ENCODE data around the gene LRRC59. TPM values are rescaled to one million over a fixed set of nuclear protein-coding genes. Genes with fewer than 3 reads are reported as not detected.

The LRRC59 gene
- total RNA-seq, 1 experiment from 2014 or later = 155 TPM

GRCh38 chr17:50386510-50386909, 10.8 kb downstream of the LRRC59 start:
- no peak for DNase-seq (ENCODE audit: low read depth)

GRCh38 chr17:50382931-50383330, 14.4 kb downstream of the LRRC59 start:
- DNase-seq (ENCODE audit: low read depth) = no peak

- DNase-seq (ENCODE audit: low read depth) = no peak
These were observed 15.4 kb downstream of the LRRC59 start for GRCh38 chr17:50381920-50382319.

- no peak for DNase-seq (ENCODE audit: low read depth)
These were observed 16.0 kb downstream of the LRRC59 start for GRCh38 chr17:50381260-50381815.

- DNase-seq (ENCODE audit: low read depth) = no peak
These were observed 16.7 kb downstream of the LRRC59 start for GRCh38 chr17:50380369-50381259.

- DNase-seq (ENCODE audit: low read depth) = no peak
These were observed 17.8 kb downstream of the LRRC59 start for GRCh38 chr17:50379351-50380132.

- no peak for DNase-seq (ENCODE audit: low read depth)
These were observed 21.3 kb downstream of the LRRC59 start for GRCh38 chr17:50375858-50376538.

- no peak for DNase-seq (ENCODE audit: low read depth)
These were observed 23.6 kb downstream of the LRRC59 start for GRCh38 chr17:50373705-50374104.

GRCh38 chr17:50372758-50373556, 24.4 kb downstream of the LRRC59 start, which contains the start of the genes EME1 and MRPL27:
Gene EME1, plus strand, starts transcription at chr17:50373229. Its CDS starts 1,980 bp downstream, at chr17:50375209.
Gene MRPL27, minus strand, starts transcription at chr17:50373184. Its CDS starts 14 bp downstream, at chr17:50373170.
- DNase-seq (ENCODE audit: low read depth) = peak; percentile 85

- no peak for DNase-seq (ENCODE audit: low read depth)
These were observed 25.0 kb downstream of the LRRC59 start for GRCh38 chr17:50372222-50372757.

GRCh38 chr17:50371526-50371925, 25.8 kb downstream of the LRRC59 start:
- DNase-seq (ENCODE audit: low read depth) = no peak

GRCh38 chr17:50370052-50370451, 27.3 kb downstream of the LRRC59 start:
- no peak for DNase-seq (ENCODE audit: low read depth)

- no peak for DNase-seq (ENCODE audit: low read depth)
These were observed 29.9 kb downstream of the LRRC59 start for GRCh38 chr17:50367401-50367800.

- no peak for DNase-seq (ENCODE audit: low read depth)
These were observed 31.5 kb downstream of the LRRC59 start for GRCh38 chr17:50365649-50366393.

- DNase-seq (ENCODE audit: low read depth) = no peak
These were observed 32.2 kb downstream of the LRRC59 start for GRCh38 chr17:50365165-50365564.

- no peak for DNase-seq (ENCODE audit: low read depth)
These were observed 32.6 kb downstream of the LRRC59 start for GRCh38 chr17:50364715-50365114.

- no peak for DNase-seq (ENCODE audit: low read depth)
These were observed 33.3 kb downstream of the LRRC59 start for GRCh38 chr17:50364061-50364458.

GRCh38 chr17:50363217-50364060, 33.9 kb downstream of the LRRC59 start:
- no peak for DNase-seq (ENCODE audit: low read depth)

- DNase-seq (ENCODE audit: low read depth) = no peak
These were observed 34.7 kb downstream of the LRRC59 start for GRCh38 chr17:50362661-50363060.
